A673 (cell line): ENCODE measurements around the gene APBA1.

ENCODE experiments used
- CTCF ChIP-seq: fragments of 300-800, 200-600 bp; sonication (generic); conservative IDR thresholded peaks from 2 replicates; pipeline ENCODE4 v1.5.1; 2017; ENCODE audit warnings: low read depth, mild to moderate bottlenecking, antibody characterized with exemption, low read length, moderate library complexity, mixed read lengths
- EZH2 ChIP-seq: fragments of 200-600 bp; sonication (generic); IDR thresholded peaks from 2 replicates; pipeline ENCODE4 v1.6.1; 2017; ENCODE audit warnings: borderline replicate concordance, low read depth, mild to moderate bottlenecking, mixed read lengths, antibody characterized with exemption, low read length; ENCODE audit not compliant: poor library complexity, severe bottlenecking

GRCh38 chr9:69572611-69573010 lies 99.6 kb downstream of the APBA1 start:
- TF ChIP-seq CTCF: no peak
- TF ChIP-seq EZH2: no peak
